Measurements from ENCODE around the gene CD53. TPM values are rescaled to one million over a fixed set of nuclear protein-coding genes. Genes with fewer than 3 reads are reported as not detected.

The CD53 gene
- total RNA-seq, 1 experiment from 2014 or later: 1.4 TPM

GRCh38 chr1:110899458-110899843 is 26.5 kb downstream of the CD53 start:
- Mint-ChIP-seq H3K4me3 (no peak overlapping the region), H3K27ac (no peak overlapping the region), H3K27me3 (ENCODE audit: low read depth) (no peaks in the 10 kb centered on the region), H3K9me3 (no peaks in the 10 kb centered on the region), H3K4me1 (no peaks in the 10 kb centered on the region; the same call in 1 of the 2 replicates), H3K36me3 (no peaks in the 10 kb centered on the region)
- no peak for TF ChIP-seq ATF1 (CRISPR knock-in tag; IDR thresholded peaks at IDR 0.05)
- TF ChIP-seq ZNF423 (CRISPR knock-in tag; IDR thresholded peaks at IDR 0.05): no peak
- TF ChIP-seq, protein P1, sequence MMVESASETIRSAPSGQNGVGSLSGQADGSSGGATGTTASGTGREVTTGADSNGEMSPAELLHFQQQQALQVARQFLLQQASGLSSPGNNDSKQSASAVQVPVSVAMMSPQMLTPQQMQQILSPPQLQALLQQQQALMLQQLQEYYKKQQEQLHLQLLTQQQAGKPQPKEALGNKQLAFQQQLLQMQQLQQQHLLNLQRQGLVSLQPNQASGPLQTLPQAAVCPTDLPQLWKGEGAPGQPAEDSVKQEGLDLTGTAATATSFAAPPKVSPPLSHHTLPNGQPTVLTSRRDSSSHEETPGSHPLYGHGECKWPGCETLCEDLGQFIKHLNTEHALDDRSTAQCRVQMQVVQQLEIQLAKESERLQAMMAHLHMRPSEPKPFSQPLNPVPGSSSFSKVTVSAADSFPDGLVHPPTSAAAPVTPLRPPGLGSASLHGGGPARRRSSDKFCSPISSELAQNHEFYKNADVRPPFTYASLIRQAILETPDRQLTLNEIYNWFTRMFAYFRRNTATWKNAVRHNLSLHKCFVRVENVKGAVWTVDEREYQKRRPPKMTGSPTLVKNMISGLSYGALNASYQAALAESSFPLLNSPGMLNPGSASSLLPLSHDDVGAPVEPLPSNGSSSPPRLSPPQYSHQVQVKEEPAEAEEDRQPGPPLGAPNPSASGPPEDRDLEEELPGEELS (CRISPR knock-in tag; IDR thresholded peaks at IDR 0.05): no peak
- no peak for TF ChIP-seq ATF3 (CRISPR knock-in tag; conservative IDR thresholded peaks at IDR 0.05)
- TF ChIP-seq, protein P2, sequence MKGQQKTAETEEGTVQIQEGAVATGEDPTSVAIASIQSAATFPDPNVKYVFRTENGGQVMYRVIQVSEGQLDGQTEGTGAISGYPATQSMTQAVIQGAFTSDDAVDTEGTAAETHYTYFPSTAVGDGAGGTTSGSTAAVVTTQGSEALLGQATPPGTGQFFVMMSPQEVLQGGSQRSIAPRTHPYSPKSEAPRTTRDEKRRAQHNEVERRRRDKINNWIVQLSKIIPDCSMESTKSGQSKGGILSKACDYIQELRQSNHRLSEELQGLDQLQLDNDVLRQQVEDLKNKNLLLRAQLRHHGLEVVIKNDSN (CRISPR knock-in tag; IDR thresholded peaks at IDR 0.05): no peak
- no peak for TF ChIP-seq TEAD4 (CRISPR knock-in tag; IDR thresholded peaks at IDR 0.05)
- TF ChIP-seq, protein P3, sequence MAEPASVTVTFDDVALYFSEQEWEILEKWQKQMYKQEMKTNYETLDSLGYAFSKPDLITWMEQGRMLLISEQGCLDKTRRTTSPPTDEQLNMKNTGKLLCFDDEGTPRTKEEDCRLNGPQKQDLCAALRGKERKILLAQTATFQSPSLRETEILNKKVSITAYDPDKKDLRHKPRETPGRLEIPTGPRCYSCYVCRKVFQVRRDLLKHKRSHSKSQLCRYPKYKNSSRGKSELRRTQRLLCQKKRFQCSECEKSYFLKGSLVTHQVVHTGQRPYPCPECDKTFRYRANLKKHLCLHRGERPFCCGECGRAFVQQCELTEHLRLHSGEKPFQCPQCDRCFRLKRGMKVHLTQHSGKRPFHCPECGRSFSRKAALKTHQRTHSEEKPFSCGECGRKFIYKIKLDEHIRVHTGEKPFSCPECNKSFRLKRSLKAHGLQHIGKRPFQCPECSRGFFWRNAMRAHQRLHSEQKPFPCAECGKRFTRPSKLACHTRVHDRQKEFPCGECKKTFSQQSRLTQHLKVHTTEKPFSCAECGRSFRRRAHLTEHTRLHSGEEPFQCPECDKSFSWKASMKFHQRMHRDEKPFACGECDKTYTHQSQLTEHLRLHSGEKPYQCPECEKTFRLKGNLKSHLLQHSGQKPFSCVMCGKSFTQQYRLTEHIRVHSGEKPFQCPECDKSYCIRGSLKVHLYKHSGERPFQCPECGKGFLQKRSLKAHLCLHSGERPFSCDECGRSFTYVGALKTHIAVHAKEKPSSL (CRISPR knock-in tag; conservative IDR thresholded peaks at IDR 0.05): no peak
- TF ChIP-seq, protein P4, sequence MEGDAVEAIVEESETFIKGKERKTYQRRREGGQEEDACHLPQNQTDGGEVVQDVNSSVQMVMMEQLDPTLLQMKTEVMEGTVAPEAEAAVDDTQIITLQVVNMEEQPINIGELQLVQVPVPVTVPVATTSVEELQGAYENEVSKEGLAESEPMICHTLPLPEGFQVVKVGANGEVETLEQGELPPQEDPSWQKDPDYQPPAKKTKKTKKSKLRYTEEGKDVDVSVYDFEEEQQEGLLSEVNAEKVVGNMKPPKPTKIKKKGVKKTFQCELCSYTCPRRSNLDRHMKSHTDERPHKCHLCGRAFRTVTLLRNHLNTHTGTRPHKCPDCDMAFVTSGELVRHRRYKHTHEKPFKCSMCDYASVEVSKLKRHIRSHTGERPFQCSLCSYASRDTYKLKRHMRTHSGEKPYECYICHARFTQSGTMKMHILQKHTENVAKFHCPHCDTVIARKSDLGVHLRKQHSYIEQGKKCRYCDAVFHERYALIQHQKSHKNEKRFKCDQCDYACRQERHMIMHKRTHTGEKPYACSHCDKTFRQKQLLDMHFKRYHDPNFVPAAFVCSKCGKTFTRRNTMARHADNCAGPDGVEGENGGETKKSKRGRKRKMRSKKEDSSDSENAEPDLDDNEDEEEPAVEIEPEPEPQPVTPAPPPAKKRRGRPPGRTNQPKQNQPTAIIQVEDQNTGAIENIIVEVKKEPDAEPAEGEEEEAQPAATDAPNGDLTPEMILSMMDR (IDR thresholded peaks at IDR 0.05): no peak
- TF ChIP-seq MLX (CRISPR knock-in tag; IDR thresholded peaks at IDR 0.05): no peak
- TF ChIP-seq, protein P5, sequence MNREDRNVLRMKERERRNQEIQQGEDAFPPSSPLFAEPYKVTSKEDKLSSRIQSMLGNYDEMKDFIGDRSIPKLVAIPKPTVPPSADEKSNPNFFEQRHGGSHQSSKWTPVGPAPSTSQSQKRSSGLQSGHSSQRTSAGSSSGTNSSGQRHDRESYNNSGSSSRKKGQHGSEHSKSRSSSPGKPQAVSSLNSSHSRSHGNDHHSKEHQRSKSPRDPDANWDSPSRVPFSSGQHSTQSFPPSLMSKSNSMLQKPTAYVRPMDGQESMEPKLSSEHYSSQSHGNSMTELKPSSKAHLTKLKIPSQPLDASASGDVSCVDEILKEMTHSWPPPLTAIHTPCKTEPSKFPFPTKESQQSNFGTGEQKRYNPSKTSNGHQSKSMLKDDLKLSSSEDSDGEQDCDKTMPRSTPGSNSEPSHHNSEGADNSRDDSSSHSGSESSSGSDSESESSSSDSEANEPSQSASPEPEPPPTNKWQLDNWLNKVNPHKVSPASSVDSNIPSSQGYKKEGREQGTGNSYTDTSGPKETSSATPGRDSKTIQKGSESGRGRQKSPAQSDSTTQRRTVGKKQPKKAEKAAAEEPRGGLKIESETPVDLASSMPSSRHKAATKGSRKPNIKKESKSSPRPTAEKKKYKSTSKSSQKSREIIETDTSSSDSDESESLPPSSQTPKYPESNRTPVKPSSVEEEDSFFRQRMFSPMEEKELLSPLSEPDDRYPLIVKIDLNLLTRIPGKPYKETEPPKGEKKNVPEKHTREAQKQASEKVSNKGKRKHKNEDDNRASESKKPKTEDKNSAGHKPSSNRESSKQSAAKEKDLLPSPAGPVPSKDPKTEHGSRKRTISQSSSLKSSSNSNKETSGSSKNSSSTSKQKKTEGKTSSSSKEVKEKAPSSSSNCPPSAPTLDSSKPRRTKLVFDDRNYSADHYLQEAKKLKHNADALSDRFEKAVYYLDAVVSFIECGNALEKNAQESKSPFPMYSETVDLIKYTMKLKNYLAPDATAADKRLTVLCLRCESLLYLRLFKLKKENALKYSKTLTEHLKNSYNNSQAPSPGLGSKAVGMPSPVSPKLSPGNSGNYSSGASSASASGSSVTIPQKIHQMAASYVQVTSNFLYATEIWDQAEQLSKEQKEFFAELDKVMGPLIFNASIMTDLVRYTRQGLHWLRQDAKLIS (CRISPR knock-in tag; IDR thresholded peaks at IDR 0.05; ENCODE audit: borderline replicate concordance): no peak
- TF ChIP-seq SMAD4 (CRISPR knock-in tag; IDR thresholded peaks at IDR 0.05): no peak
- no peak for TF ChIP-seq RORB (CRISPR knock-in tag; IDR thresholded peaks at IDR 0.05)
- TF ChIP-seq, protein P6, sequence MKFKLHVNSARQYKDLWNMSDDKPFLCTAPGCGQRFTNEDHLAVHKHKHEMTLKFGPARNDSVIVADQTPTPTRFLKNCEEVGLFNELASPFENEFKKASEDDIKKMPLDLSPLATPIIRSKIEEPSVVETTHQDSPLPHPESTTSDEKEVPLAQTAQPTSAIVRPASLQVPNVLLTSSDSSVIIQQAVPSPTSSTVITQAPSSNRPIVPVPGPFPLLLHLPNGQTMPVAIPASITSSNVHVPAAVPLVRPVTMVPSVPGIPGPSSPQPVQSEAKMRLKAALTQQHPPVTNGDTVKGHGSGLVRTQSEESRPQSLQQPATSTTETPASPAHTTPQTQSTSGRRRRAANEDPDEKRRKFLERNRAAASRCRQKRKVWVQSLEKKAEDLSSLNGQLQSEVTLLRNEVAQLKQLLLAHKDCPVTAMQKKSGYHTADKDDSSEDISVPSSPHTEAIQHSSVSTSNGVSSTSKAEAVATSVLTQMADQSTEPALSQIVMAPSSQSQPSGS (CRISPR knock-in tag; IDR thresholded peaks at IDR 0.05; ENCODE audit: borderline replicate concordance, low read depth): no peak
- TF ChIP-seq, protein P7, sequence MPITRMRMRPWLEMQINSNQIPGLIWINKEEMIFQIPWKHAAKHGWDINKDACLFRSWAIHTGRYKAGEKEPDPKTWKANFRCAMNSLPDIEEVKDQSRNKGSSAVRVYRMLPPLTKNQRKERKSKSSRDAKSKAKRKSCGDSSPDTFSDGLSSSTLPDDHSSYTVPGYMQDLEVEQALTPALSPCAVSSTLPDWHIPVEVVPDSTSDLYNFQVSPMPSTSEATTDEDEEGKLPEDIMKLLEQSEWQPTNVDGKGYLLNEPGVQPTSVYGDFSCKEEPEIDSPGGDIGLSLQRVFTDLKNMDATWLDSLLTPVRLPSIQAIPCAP (CRISPR knock-in tag; IDR thresholded peaks at IDR 0.05): no peak
- no peak for TF ChIP-seq PREB (CRISPR knock-in tag; IDR thresholded peaks at IDR 0.05; ENCODE audit: borderline replicate concordance)
- TF ChIP-seq ESRRA (CRISPR knock-in tag; IDR thresholded peaks at IDR 0.05; ENCODE audit: borderline replicate concordance): no peak
- ChIA-PET POLR2A (no interaction called here), CTCF (no interaction called here)
- ATAC-seq: no peak
- no peak for DNase-seq (ENCODE audit: low spot score)

All from WTC11 (cell line).